Measurements from ENCODE around the gene RNF8.
A peak's percentile ranks its signal among the peaks of the same experiment; 100 is the strongest.
"Not testable (repeated sequence)": the region's sequence is repeated elsewhere in the genome, so short reads cannot be mapped to it uniquely, and the experiment has no call there.

The RNF8 gene

DNA sequence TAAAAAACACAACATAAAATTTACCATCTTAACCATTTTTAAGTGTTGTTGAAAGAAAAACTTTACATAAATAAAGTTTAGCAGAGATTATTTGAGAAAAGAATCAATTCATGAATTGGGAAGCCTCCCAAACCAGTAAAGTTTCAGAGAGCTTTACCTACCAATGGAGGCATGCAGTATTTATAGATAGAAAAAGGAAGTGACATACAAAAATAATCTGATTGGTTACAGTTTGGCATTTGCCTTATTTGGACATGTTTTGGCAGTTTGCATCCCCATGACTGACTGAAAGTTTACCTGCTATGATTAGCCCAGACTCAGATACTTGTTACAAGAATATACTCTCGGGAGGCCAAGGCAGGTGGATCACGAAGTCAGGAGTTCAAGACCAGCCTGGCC is 75.6 kb downstream of the RNF8 start:
- in situ Hi-C loops (cut with HindIII; ENCODE audit: low pct_ligation_motif_present, low pct_unique_long_range_greater_than_20kb, low sequenced_read_pairs) = no loop called here
- DNase-seq = no peak

DNA sequence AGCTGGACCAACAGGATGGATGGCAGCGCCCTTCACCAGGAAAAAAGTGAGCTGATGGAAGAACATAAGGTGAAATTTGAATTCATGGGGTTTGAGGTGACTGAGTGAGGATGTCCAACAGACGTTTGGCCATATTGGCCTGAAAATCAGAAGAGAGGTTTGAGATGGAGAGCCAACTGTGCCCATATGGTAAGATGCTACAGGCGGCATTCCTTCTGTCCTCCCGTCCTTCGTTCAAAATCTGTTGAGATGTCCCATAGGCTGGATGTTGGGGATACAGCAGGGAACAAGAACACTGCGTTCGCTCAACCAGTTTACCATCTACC is 78.8 kb downstream of the RNF8 start:
- in situ Hi-C loops (cut with HindIII; ENCODE audit: low pct_ligation_motif_present, low pct_unique_long_range_greater_than_20kb, low sequenced_read_pairs) = no loop called here
- no peak for DNase-seq

DNA sequence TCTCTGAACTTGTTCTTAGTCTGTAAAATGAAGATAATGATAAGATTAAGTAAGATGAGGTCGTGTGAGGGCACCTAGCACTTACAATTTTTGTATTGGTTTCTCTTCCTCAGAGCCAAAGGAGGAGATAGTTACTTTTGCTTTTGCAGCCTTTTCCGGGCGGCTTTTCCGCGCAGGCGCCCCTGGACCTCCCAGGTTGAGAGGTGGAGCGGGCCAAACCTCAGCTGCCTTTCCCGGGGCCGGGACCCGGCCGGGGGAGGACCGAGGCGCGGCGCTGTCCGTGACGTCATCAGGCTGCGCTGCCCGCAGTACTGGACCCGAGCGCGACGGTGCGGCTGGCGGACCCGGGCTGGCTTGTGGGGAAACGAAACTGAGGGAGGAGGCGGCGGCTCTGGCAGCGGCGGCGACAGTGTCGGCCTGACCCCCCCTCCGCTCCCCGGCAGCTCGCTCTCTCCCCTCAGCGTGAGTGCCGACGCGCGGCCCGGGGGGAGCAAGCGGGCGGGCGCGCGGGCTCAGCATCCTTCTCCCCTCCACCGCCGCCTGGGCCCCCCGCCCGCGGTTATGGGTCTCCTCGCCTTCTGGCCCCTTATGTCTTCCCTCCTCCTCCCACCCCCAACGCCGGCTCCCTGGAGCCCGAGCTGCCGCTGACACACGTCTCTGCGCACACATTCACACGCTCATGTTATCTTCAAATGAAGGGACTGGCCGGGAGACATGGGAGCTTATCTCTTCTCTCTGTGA is 79.3 kb downstream of the RNF8 start, which contains the start of gene CMTR1:
CMTR1 (plus strand) TSS at position 306 of the 741 bp plus-strand sequence. CDS start 2,409 bp downstream, outside the sequence.
- DNase-seq = peak; percentile 90
- in situ Hi-C loops (cut with HindIII; ENCODE audit: low pct_ligation_motif_present, low pct_unique_long_range_greater_than_20kb, low sequenced_read_pairs) = no loop called here

DNA sequence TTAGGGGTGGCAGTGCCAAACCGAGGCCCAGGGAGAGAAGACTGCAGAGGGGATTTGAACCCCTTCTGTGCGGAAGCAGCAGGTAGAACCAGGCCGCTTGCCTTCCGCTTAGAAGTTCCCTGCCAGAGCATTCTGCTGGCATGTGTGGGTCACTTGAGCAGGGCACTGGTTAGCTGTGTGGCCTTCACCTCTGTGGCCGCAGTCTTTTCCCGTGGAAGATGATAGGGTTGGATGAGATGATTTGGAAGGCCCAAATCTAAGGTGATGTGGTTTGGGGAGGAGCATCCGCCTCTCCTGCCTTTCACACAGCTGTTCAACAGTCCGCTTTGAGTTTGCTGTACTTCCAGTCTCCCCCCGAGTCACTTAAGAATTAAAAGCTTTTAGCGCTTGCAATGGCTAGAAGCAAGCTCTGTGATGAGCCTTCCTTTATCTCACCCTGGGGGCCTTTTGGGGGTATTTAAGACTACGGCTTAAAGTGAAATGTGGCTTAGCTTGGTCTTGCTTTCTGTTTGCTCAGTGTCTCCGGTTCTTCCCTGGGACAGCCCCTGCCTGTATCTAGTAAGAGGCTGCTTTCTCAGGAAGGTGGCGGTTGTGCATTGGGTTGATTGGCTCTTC is 80.0 kb downstream of the RNF8 start:
- DNase-seq = peak; percentile 6

DNA sequence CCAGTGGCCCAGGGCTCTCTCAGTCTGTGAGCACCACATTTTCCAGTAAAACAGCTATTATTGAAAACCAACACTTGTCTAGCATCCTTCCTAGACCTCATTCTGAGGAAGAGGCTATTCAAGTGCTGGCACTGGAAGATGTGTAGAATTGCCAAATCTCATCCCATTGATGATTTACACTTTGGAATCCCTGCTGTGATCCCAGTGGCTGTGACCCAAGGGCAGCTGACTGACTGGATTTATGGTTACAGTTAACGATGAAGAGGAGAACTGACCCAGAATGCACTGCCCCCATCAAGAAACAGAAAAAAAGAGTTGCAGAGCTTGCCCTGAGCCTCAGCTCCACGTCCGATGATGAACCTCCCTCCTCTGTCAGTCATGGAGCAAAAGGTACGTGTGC is 81.6 kb downstream of the RNF8 start:
- in situ Hi-C loops (cut with HindIII; ENCODE audit: low pct_ligation_motif_present, low pct_unique_long_range_greater_than_20kb, low sequenced_read_pairs) = no loop called here
- no peak for DNase-seq

More for the DNA sequence above, 80.0 kb downstream of the RNF8 start:
- in situ Hi-C loops (cut with HindIII; ENCODE audit: low pct_ligation_motif_present, low pct_unique_long_range_greater_than_20kb, low sequenced_read_pairs) = no loop called here

DNA sequence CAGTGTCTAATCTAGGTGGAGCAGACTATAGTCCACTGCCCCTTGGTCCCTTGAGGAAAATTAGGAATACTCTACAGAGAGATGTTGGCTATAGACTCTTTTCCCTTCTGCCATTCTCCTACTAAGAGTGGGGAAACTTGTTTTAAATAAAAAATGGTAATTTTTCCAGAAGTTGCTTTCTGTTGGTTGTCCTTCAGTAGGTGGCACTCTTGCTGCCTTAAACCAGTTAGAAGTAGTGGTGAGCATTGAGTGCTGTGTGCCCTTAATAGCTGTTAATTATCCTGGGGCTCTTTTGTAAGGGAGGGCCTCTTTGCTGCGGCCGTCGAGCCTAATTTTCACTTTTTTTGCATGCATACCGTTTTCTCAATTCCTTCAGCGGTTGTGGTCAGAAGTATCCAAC is 82.0 kb downstream of the RNF8 start:
- no peak for DNase-seq
- in situ Hi-C loops (cut with HindIII; ENCODE audit: low pct_ligation_motif_present, low pct_unique_long_range_greater_than_20kb, low sequenced_read_pairs) = no loop called here

DNA sequence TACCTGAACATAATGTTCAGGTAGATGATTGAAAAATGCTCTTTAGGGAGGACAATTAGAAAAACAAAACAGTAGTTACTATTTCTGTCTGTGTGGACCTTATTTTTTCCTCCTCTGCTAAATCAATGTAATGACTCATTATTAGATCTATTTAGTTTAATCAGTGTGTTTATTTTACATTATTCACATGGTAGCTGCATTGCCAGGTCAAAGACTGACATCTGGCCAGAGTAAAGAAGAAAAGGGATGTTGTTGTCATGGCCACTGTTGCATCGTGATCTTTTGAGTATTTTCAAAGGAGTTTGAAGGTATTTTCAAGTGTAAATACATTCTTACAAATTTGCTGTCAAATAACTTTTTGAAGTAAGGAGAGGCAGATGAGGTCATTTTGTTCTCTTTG is 85.1 kb downstream of the RNF8 start:
- no peak for DNase-seq
- in situ Hi-C loops (cut with HindIII; ENCODE audit: low pct_ligation_motif_present, low pct_unique_long_range_greater_than_20kb, low sequenced_read_pairs) = no loop called here

DNA sequence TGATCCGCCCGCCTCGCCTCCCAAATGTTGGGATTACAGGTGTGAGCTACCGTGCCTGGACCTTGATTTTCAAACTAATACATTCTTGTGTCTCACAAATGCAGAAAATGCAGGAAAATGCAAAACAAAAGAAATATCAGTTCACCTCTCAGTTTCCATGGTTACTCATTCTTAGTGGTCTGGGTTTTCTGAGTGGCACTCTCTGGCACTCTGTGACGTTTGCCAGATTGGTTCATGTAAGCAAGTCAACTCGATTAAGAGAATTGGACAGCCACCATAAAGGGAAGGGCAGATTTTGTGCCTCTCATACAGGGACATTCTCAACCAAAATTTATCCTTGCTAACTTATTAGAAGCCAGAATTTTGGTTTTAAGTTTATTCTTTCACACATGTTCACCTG is 87.9 kb downstream of the RNF8 start:
- DNase-seq = no peak
- in situ Hi-C loops (cut with HindIII; ENCODE audit: low pct_ligation_motif_present, low pct_unique_long_range_greater_than_20kb, low sequenced_read_pairs) = no loop called here

DNA sequence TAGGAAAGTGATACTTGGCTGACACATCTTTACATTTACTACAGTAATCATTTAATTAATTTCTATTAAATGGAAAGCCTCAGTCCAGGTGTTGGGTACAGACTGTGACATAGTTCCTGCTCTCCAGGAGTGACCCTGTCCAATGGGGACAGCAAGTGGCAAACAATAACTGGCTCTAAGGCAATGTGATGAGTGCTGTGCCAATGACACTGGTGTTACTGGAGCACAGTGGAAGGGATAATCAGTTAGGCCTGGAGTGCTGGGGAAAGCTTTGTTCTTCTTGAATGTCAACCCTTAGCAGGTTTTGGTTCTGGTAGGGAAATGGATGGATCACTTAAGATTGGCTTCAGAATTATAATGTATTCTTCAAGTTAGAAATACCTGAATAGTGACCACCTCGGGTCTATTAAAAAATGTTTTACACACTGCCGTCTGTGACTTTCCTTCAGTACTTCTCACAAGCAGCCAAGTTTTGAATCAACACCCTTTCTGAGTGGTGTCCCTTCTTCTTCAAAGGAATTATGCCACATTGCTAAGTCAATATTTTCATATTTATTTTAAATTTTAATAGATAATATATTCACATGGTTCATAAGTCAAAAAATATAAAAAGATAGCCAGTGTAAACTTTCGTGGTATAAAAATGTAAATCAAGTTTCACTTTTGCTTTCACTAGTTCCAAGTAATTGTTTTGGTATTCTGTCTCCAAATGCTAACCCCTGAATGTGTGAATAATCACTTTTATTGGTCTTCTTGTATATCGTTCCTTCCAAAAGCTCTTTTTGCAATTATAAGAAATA is 88.8 kb downstream of the RNF8 start:
- in situ Hi-C loops (cut with HindIII; ENCODE audit: low pct_ligation_motif_present, low pct_unique_long_range_greater_than_20kb, low sequenced_read_pairs) = no loop called here
- DNase-seq = peak; percentile 17

DNA sequence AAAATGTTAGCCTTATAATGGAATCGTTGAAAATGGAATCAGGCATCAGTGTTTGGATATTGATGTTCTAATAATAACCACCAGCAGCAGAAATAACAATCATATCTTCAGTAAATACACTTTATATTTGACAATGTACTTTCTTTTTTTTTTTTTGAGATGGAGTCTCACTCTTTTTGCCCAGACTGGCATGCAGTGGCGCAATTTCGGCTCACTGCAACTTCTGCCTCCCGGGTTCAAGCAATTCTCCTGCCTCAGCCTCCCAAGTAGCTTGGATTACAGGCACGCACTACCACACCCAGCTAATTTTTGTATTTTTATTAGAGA is 89.4 kb downstream of the RNF8 start:
- DNase-seq; in situ Hi-C loops (cut with HindIII; ENCODE audit: low pct_ligation_motif_present, low pct_unique_long_range_greater_than_20kb, low sequenced_read_pairs): not testable (repeated sequence)

Measured in ACHN (cell line).